Panc1 (cell line): ENCODE results near the gene BCL11B. TPM values are rescaled to one million over a fixed set of nuclear protein-coding genes. Genes with fewer than 3 reads are reported as not detected.

Experiments used
- ATAC-seq: fragments of 200-7000 bp; cut with Tn5 transposase; 2 replicates; pipeline ENCODE4 v1.9.1; 2020; ENCODE audit warnings: mild to moderate bottlenecking, moderate library complexity
- BruUV-seq: library from RNA; stranded (reverse); fragments of 400-500 nt; replicated peaks from 2 replicates; lab custom pipeline; 2021; lab: Mats Ljungman, UMichigan
- CTCF ChIA-PET: fragments of 300-600 bp; sonication (Branson Sonifier 250); formaldehyde crosslinking; loops from one replicate; lab custom pipeline; 2022; ENCODE audit warnings: antibody characterized with exemption; lab: Charles Lee
- POLR2A ChIA-PET: fragments of 300-600 bp; sonication (Branson Sonifier 250); formaldehyde crosslinking; loops from one replicate; lab custom pipeline; 2022; ENCODE audit warnings: antibody characterized with exemption; lab: Charles Lee
- DNase-seq: peaks from one replicate; pipeline ENCODE4 v3.0.0-alpha.2; 2010; ENCODE audit warnings: low read depth, low spot score
- H3K27ac ChIP-seq: 2 replicates; pipeline ENCODE4 v1.5.1; 2011; ENCODE audit warnings: mild to moderate bottlenecking, low read length, inconsistent platforms
- H3K27me3 ChIP-seq: fragments of 200-500 bp; sonication (Bioruptor generic); 2 replicates; pipeline ENCODE4 v1.6.0; 2014; ENCODE audit warnings: low read length, inconsistent platforms; ENCODE audit not compliant: control insufficient read depth, insufficient read depth
- H3K36me3 ChIP-seq: fragments of 200-500 bp; sonication (Bioruptor generic); 2 replicates; pipeline ENCODE4 v1.5.1; 2014; ENCODE audit warnings: inconsistent platforms, mild to moderate bottlenecking, low read length, moderate library complexity; ENCODE audit not compliant: control insufficient read depth, insufficient read depth
- H3K4me1 ChIP-seq: 2 replicates; pipeline ENCODE4 v1.5.1; 2011; ENCODE audit warnings: inconsistent platforms, mild to moderate bottlenecking, low read length, moderate library complexity; ENCODE audit not compliant: control insufficient read depth, insufficient read depth
- H3K4me3 ChIP-seq, 2 experiments: 2 replicates each; pipeline ENCODE4 v1.5.1; 2011 to 2012; ENCODE audit warnings: low read depth in 2 of 2, low read length in 2 of 2, mild to moderate bottlenecking in 2 of 2, inconsistent platforms in 1 of 2, moderate library complexity in 1 of 2
- H3K9me3 ChIP-seq: fragments of 200-500 bp; sonication (Bioruptor generic); 2 replicates; pipeline ENCODE4 v1.5.1; 2014; ENCODE audit warnings: low read depth, mild to moderate bottlenecking, inconsistent platforms, low read length, moderate library complexity; ENCODE audit not compliant: control insufficient read depth, insufficient read depth
- POLR2AphosphoS5 ChIP-seq: IDR thresholded peaks from 2 replicates; pipeline ENCODE4 v1.6.1; 2012; ENCODE audit warnings: mild to moderate bottlenecking, low read depth, low read length, moderate library complexity
- in situ Hi-C: cut with HindIII; loops from 2 replicates; pipeline ENCODE4 v1.10.0; 2016; ENCODE audit warnings: low sequenced_read_pairs, low pct_unique_long_range_greater_than_20kb
- intact Hi-C: fragments of 100-400 bp; cut with micrococcal nuclease; formaldehyde crosslinking; loops from one replicate; pipeline ENCODE4 v1.10.0; 2022; ENCODE audit not compliant: unreplicated experiment
- total RNA-seq: library from RNA; stranded (reverse); gene quantifications from one replicate; pipeline ENCODE4 v1.2.1, GENCODE V29; 2021; ENCODE audit not compliant: unreplicated experiment
- TF ChIP-seq, protein P1 (sequence below), 2 experiments: IDR thresholded peaks; 2 replicates each; pipeline ENCODE4 v1.6.1; 2011 to 2012; ENCODE audit warnings: low read depth in 2 of 2, control low read depth in 1 of 2, low read length in 1 of 2, mild to moderate bottlenecking in 1 of 2, moderate library complexity in 1 of 2; ENCODE audit not compliant: insufficient read depth in 1 of 2
- TF ChIP-seq, protein P2 (sequence below): fragments of 450-650 bp; IDR thresholded peaks from 2 replicates; pipeline ENCODE4 v1.5.1; 2017; ENCODE audit warnings: mild to moderate bottlenecking

BCL11B gene
- total RNA-seq, 1 experiment from 2014 or later = 0.23 TPM

DNA sequence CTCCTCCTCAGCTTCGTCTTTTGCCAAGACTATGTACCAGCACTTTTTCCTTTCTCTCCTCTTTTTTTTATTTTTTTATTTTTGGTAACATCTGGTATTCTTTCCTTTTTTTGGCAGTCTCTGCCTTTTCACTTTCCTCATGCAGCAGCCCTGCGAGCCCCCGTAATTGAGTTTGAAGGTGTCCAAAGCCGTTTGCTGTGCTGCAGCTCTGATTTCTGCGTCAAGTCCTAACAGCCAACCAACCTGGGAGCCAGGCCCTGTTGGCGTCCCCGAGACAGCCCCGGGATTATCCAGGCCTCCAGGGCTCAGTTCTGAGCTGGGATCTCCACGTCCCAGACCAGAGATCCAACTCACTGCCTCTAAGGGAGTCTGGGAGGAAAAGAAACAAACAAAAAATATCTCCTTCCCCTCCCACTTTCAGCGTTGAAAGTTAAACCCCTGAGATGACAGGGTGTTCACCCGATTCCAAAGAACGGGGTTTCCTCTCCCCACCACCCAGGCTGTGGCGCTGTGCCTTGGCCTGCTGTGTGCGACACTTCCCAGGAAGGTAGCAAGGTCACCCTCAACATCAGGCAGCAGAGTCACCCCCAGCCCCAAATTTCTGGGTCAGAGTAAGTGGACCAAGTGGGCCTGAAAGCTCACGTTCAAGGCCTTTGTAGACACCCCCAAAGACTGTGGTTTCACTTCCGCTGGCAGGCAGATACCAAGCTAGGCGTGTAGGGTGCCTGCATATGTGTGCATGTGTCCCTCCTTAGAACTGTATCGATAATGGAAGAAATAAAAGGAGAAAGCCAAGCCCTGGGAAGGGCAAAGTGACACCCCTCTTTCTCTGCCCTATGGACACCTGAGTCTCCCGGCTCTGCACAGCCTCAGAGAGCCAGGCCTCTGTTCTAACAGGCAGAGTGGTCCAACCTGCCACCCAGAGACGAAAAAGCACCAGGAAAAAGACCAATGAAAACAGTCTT lies 11.1 kb downstream of the BCL11B start:
- intact Hi-C loops (no loop called here), in situ Hi-C loops (no loop called here)
- TF ChIP-seq, protein P1, sequence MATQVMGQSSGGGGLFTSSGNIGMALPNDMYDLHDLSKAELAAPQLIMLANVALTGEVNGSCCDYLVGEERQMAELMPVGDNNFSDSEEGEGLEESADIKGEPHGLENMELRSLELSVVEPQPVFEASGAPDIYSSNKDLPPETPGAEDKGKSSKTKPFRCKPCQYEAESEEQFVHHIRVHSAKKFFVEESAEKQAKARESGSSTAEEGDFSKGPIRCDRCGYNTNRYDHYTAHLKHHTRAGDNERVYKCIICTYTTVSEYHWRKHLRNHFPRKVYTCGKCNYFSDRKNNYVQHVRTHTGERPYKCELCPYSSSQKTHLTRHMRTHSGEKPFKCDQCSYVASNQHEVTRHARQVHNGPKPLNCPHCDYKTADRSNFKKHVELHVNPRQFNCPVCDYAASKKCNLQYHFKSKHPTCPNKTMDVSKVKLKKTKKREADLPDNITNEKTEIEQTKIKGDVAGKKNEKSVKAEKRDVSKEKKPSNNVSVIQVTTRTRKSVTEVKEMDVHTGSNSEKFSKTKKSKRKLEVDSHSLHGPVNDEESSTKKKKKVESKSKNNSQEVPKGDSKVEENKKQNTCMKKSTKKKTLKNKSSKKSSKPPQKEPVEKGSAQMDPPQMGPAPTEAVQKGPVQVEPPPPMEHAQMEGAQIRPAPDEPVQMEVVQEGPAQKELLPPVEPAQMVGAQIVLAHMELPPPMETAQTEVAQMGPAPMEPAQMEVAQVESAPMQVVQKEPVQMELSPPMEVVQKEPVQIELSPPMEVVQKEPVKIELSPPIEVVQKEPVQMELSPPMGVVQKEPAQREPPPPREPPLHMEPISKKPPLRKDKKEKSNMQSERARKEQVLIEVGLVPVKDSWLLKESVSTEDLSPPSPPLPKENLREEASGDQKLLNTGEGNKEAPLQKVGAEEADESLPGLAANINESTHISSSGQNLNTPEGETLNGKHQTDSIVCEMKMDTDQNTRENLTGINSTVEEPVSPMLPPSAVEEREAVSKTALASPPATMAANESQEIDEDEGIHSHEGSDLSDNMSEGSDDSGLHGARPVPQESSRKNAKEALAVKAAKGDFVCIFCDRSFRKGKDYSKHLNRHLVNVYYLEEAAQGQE (IDR thresholded peaks at IDR 0.05; ENCODE audit: insufficient read depth in 1 of 2, low read depth in 2 of 2, low read length in 1 of 2) = no peak
- TF ChIP-seq, protein P2, sequence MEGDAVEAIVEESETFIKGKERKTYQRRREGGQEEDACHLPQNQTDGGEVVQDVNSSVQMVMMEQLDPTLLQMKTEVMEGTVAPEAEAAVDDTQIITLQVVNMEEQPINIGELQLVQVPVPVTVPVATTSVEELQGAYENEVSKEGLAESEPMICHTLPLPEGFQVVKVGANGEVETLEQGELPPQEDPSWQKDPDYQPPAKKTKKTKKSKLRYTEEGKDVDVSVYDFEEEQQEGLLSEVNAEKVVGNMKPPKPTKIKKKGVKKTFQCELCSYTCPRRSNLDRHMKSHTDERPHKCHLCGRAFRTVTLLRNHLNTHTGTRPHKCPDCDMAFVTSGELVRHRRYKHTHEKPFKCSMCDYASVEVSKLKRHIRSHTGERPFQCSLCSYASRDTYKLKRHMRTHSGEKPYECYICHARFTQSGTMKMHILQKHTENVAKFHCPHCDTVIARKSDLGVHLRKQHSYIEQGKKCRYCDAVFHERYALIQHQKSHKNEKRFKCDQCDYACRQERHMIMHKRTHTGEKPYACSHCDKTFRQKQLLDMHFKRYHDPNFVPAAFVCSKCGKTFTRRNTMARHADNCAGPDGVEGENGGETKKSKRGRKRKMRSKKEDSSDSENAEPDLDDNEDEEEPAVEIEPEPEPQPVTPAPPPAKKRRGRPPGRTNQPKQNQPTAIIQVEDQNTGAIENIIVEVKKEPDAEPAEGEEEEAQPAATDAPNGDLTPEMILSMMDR = no peak
- no peak for TF ChIP-seq POLR2AphosphoS5
- Histone ChIP-seq H3K36me3 (no peaks in the 10 kb centered on the region), H3K4me1 (no peaks in the 10 kb centered on the region; the same call in 1 of the 2 replicates), H3K4me3 (no peak overlapping the region), H3K9me3 (no peaks in the 10 kb centered on the region), H3K27ac (no peak overlapping the region), H3K27me3 (no peaks in the 10 kb centered on the region; the same call in none of the 2 replicates)
- no TSS peak for BruUV-seq
- ChIA-PET CTCF (interaction anchor here (0.7 kb wide), 1 partner anchor 128 kb away, joined by 3 read pairs; no protein-coding TSS in a partner anchor), POLR2A (no interaction called here)
- DNase-seq (no peak), ATAC-seq (no peak)

DNA sequence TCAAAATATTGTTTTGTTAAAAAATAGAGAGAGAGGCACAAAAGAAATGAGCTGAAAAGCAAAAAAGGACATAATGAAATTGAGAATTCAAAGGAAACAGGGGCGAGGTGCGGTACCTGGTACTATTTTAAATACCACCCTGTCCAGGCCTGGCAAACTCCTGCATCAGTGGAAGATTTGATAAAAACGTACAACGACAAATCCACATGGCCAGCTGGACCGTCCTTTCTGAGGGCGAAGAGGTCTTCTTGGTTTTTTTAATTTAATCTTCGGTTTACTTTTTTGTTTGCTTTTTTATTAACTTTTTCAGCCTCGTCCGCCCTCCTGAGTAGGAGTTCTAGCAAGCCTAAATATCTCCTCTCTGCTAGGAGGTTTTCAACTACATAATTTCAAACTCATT lies 11.9 kb downstream of the BCL11B start:
- no peaks in the 10 kb centered on the region for H3K36me3 ChIP-seq
- in situ Hi-C loops (no loop called here), intact Hi-C loops (no loop called here)
- no peaks in the 10 kb centered on the region for H3K9me3 ChIP-seq
- no TSS peak for BruUV-seq
- H3K27ac ChIP-seq = no peak overlapping the region
- DNase-seq (no peak), ATAC-seq (no peak)
- ChIA-PET POLR2A (no interaction called here), CTCF (no interaction called here)
- no peaks in the 10 kb centered on the region; the same call in 1 of the 2 replicates for H3K27me3 ChIP-seq
- H3K4me3 ChIP-seq = no peak overlapping the region
- TF ChIP-seq, protein P2 = no peak
- no peaks in the 10 kb centered on the region; the same call in 1 of the 2 replicates for H3K4me1 ChIP-seq
